IMR-90 (cell line): ENCODE data around the gene PSMC6. TPM values are rescaled to one million over a fixed set of nuclear protein-coding genes. Genes with fewer than 3 reads are reported as not detected.

Experiments used
- ATAC-seq: fragments of 200-7000 bp; cut with Tn5 transposase; 2 replicates; pipeline ENCODE4 v1.9.1; 2020; ENCODE audit warnings: low read depth, mild to moderate bottlenecking, moderate library complexity
- BruUV-seq: library from RNA; stranded (reverse); fragments of 400-500 nt; replicated peaks from 2 replicates; lab custom pipeline; 2021; lab: Mats Ljungman, UMichigan
- CTCF ChIA-PET: fragments of 300-600 bp; formaldehyde crosslinking; extraction: SDS; loops from one replicate; lab custom pipeline; 2021; ENCODE audit warnings: antibody characterized with exemption; lab: Yijun Ruan, JAX
- POLR2A ChIA-PET: fragments of 300-600 bp; sonication (Branson Sonifier 250); formaldehyde crosslinking; loops from one replicate; lab custom pipeline; 2022; ENCODE audit warnings: antibody characterized with exemption; ENCODE audit not compliant: unreplicated experiment; lab: Charles Lee
- DNase-seq: peaks from one replicate; pipeline ENCODE4 v3.0.0; 2013
- H2AFZ ChIP-seq: replicated peaks from 2 replicates; pipeline ENCODE3; 2013; ENCODE audit warnings: low read length, mild to moderate bottlenecking; ENCODE audit not compliant: poor library complexity
- H2AK5ac ChIP-seq: 2 replicates; pipeline ENCODE4 v1.6.1; 2013; ENCODE audit warnings: low read depth, low read length, inconsistent platforms
- H2AK9ac ChIP-seq: replicated peaks from 2 replicates; pipeline ENCODE3; 2013; ENCODE audit warnings: mild to moderate bottlenecking, low read depth, low read length, moderate library complexity; ENCODE audit not compliant: poor library complexity
- H2BK120ac ChIP-seq: 2 replicates; pipeline ENCODE4 v1.6.1; 2013; ENCODE audit warnings: low read depth, low read length, inconsistent platforms
- H2BK15ac ChIP-seq: 3 replicates; pipeline ENCODE4 v1.6.1; 2013; ENCODE audit warnings: low read depth, low read length, inconsistent platforms
- H2BK20ac ChIP-seq: 2 replicates; pipeline ENCODE4 v1.6.1; 2013; ENCODE audit warnings: low read depth, mild to moderate bottlenecking, inconsistent platforms, low read length, moderate library complexity
- H2BK5ac ChIP-seq: 2 replicates; pipeline ENCODE4 v1.6.1; 2013; ENCODE audit warnings: mild to moderate bottlenecking, low read depth, low read length, inconsistent platforms; ENCODE audit not compliant: poor library complexity, severe bottlenecking
- H3K14ac ChIP-seq: replicated peaks from 2 replicates; pipeline ENCODE4 v1.6.1; 2013; ENCODE audit warnings: low read depth, low read length, inconsistent platforms
- H3K18ac ChIP-seq: 2 replicates; pipeline ENCODE4 v1.6.1; 2013; ENCODE audit warnings: low read depth, low read length, control low read depth
- H3K23ac ChIP-seq: 2 replicates; pipeline ENCODE4 v1.6.1; 2013; ENCODE audit warnings: low read depth, low read length, inconsistent platforms
- H3K27ac ChIP-seq: 2 replicates; pipeline ENCODE4 v1.5.1; 2013; ENCODE audit warnings: mild to moderate bottlenecking, control low read depth, low read length; ENCODE audit not compliant: insufficient read depth
- H3K27me3 ChIP-seq: 2 replicates; pipeline ENCODE4 v1.6.1; 2013; ENCODE audit warnings: low read length; ENCODE audit not compliant: control insufficient read depth, insufficient read depth
- H3K36me3 ChIP-seq: 2 replicates; pipeline ENCODE4 v1.6.1; 2013; ENCODE audit warnings: low read length, mixed read lengths; ENCODE audit not compliant: control insufficient read depth, insufficient read depth
- H3K4ac ChIP-seq: 2 replicates; pipeline ENCODE4 v1.6.1; 2013; ENCODE audit warnings: low read depth, low read length, inconsistent platforms
- H3K4me1 ChIP-seq: 2 replicates; pipeline ENCODE4 v1.6.1; 2013; ENCODE audit warnings: low read length, mixed read lengths; ENCODE audit not compliant: control insufficient read depth, insufficient read depth
- H3K4me2 ChIP-seq: 2 replicates; pipeline ENCODE4 v1.6.1; 2013; ENCODE audit warnings: low read depth, mild to moderate bottlenecking, control low read depth, low read length, moderate library complexity
- H3K4me3 ChIP-seq: 2 replicates; pipeline ENCODE4 v1.5.1; 2013; ENCODE audit warnings: low read depth, mild to moderate bottlenecking, control low read depth, low read length, moderate library complexity; ENCODE audit not compliant: insufficient read depth
- H3K56ac ChIP-seq: 2 replicates; pipeline ENCODE4 v1.6.1; 2013; ENCODE audit warnings: low read length, inconsistent platforms; ENCODE audit not compliant: insufficient read depth; ENCODE audit errors: extremely low read depth
- H3K79me1 ChIP-seq, 2 experiments: 2 replicates each; pipeline ENCODE4 v1.6.1; 2013; ENCODE audit warnings: low read length in 2 of 2, inconsistent platforms in 1 of 2, low read depth in 1 of 2
- H3K9ac ChIP-seq: 2 replicates; pipeline ENCODE4 v1.6.1; 2013; ENCODE audit warnings: low read depth, low read length, control low read depth
- H3K9me1 ChIP-seq: 2 replicates; pipeline ENCODE4 v1.6.1; 2013; ENCODE audit warnings: low read length, inconsistent platforms; ENCODE audit not compliant: insufficient read depth
- H3K9me3 ChIP-seq: 2 replicates; pipeline ENCODE4 v1.6.1; 2013; ENCODE audit warnings: low read length; ENCODE audit not compliant: control insufficient read depth, insufficient read depth
- H4K20me1 ChIP-seq: 2 replicates; pipeline ENCODE4 v1.6.1; 2013; ENCODE audit warnings: low read length, inconsistent platforms; ENCODE audit not compliant: insufficient read depth
- H4K5ac ChIP-seq: 2 replicates; pipeline ENCODE4 v1.6.1; 2013; ENCODE audit warnings: mild to moderate bottlenecking, low read depth, low read length, control low read depth
- H4K8ac ChIP-seq, 2 experiments: 2 replicates each; pipeline ENCODE4 v1.6.1; 2013; ENCODE audit warnings: low read depth in 2 of 2, low read length in 2 of 2, control low read depth in 1 of 2, inconsistent platforms in 1 of 2
- H4K91ac ChIP-seq: 2 replicates; pipeline ENCODE4 v1.6.1; 2013; ENCODE audit warnings: low read depth, low read length, inconsistent platforms; ENCODE audit not compliant: insufficient read depth
- MAFK ChIP-seq: IDR thresholded peaks from 2 replicates; pipeline ENCODE4 v1.6.1; 2012; ENCODE audit warnings: low read depth, low read length, improper control_type of control experiment
- NFE2L2 ChIP-seq: fragments of 150-350 bp; IDR thresholded peaks from 2 replicates; pipeline ENCODE4 v1.6.1; 2016; ENCODE audit warnings: low read depth, mild to moderate bottlenecking, low read length
- WGBS, 2 experiments: methylation state at CpG; one replicate each; pipeline versions ENCODE4 v1.1.5 to v1.1.7; 2013; ENCODE audit warnings: missing lambda C conversion rate in 2 of 2; ENCODE audit not compliant: insufficient read length in 1 of 2; ENCODE audit errors: extremely low coverage in 2 of 2; 5-methylcytosine and 5-hydroxymethylcytosine counted together
- dilution Hi-C: fragments of 300-500 bp; cut with HindIII; formaldehyde crosslinking; loops from one replicate; pipeline ENCODE4 v1.14.3; 2018; ENCODE audit warnings: low sequenced_read_pairs; ENCODE audit not compliant: unreplicated experiment
- in situ Hi-C: fragments of 300-500 bp; cut with MboI; formaldehyde crosslinking; loops from 3 replicates; pipeline ENCODE4 v1.14.3; 2019; ENCODE audit warnings: low sequenced_read_pairs, inconsistent platforms, mixed read lengths
- intact Hi-C: fragments of 100-400 bp; cut with micrococcal nuclease; formaldehyde crosslinking; loops from 2 replicates; pipeline ENCODE4 v1.10.0; 2022
- polyA plus RNA-seq, 3 experiments: library from polyadenylated mRNA; depleted of rRNA; stranded (reverse); fragments of >200 nt; gene quantifications; 2 replicates each; pipeline ENCODE4 v1.2.3, GENCODE V29; 2012; ENCODE audit warnings: low replicate concordance in 1 of 3
- total RNA-seq: library from RNA; depleted of rRNA; stranded (reverse); fragments of >200 nt; gene quantifications from 2 replicates; pipeline ENCODE4 v1.2.3, GENCODE V29; 2012

PSMC6 gene
- total and polyA plus RNA-seq, 2 of the 4 experiments (the other 2 are of a cell fraction), result 62.9 to 85.4 TPM

DNA sequence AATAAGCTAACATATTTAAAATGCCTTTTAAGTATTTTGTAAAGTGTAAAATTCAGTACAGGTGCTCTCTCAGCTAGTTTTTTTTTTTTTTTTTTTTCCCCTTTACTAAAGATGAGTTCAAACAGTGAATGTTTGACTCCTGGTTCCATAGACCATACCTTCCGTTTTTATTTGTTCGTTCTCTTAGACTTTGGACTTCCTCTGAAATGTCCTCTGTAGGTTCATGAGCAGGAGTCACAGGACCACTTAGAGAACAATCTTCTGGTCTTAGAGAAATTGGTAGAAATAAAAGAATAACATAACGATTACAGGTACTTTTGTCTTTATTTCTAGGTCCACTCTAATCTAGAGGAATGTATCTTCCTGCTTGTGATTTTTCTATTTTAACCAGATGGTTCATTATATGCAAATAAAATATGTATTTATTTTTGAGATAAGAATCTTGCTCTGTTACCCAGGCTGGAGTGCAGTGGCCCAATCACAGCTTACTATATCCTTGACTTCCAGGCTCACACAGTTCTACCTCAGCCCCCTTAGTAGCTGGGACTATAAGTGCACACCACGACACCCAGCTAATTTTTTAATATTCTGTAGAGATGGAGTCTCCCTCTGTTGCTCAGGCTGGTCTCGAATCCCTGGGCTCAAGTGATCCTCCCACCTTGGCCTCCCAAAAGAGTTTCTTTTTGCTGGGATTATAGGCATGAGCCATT is 48.8 kb downstream of the PSMC6 start:
- Histone ChIP-seq H2AK5ac (no peak overlapping the region), H3K4me1 (no peaks in the 10 kb centered on the region), H3K23ac (no peak overlapping the region), H3K4me3 (no peak overlapping the region), H2AK9ac (no peak overlapping the region), H3K56ac (no peak overlapping the region), H2BK120ac (no peak overlapping the region), H3K9me3 (no peaks in the 10 kb centered on the region), H3K27ac (no peak overlapping the region), H3K36me3 (peaks cover 9% of the 10 kb centered on the region; the same call in 1 of the 2 replicates), H3K27me3 (no peaks in the 10 kb centered on the region), H3K4me2 (no peak overlapping the region), H4K5ac (no peak overlapping the region), H3K9me1 (no peaks in the 10 kb centered on the region), H3K14ac (no peak overlapping the region), H2BK20ac (no peak overlapping the region), H4K91ac (no peak overlapping the region), H2BK15ac (no peak overlapping the region), H4K20me1 (no peaks in the 10 kb centered on the region), H4K8ac (no peak overlapping the region), H3K18ac (no peak overlapping the region), H3K79me1 (peaks cover 0 to 3% of the 10 kb centered on the region in 2 experiments; a peak in 1 of 4 replicates), H3K9ac (no peak overlapping the region), H2BK5ac (no peak overlapping the region), H3K4ac (no peak overlapping the region), H2AFZ (no peak overlapping the region)
- POLR2A ChIA-PET, result no interaction called here
- intact Hi-C loops (no loop called here), in situ Hi-C loops (no loop called here), dilution Hi-C loops (no loop called here)
- BruUV-seq, result no TSS peak
- CTCF ChIA-PET, result interaction anchor here (0.6 to 0.7 kb wide), 2 partner anchors 301 to 668 kb away, joined by 3 to 5 read pairs; no protein-coding TSS in a partner anchor
- TF ChIP-seq MAFK (no peak), NFE2L2 (no peak)
- DNase-seq (no peak), ATAC-seq (no peak)
- no CpG with 5 or more reads among the region's 5 CpGs for WGBS, 2 experiments
